ENCODE results near the gene NEMP1.
A peak's percentile ranks its signal among the peaks of the same experiment; 100 is the strongest.

NEMP1 gene

DNA sequence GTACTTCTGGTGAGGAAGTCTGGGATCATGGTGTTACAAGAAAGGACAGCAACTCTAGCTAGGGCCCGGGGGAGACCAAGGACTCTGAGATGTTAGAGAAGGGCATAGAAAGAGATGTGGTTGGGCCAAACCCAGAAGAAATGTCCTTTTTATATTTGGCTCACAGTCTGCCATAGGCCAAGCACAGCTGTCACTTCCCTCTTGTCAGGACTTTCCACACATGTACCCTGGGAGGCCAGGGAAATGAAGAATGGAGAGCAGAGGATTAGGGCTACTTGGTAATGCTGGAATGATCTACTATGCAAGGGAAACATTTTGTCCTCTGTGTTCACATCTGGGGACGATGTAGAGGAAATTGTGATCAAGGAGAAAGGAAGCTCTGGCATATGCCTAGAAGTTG lies 37.8 kb downstream of the NEMP1 start:
- Histone ChIP-seq H3K4me3 (ENCODE audit: control insufficient read depth in 1 of 7, extremely low read depth in 1 of 7, insufficient read depth in 4 of 7, low read depth in 2 of 7, low read length in 6 of 7) (no peak overlapping the region), H3K27me3 (replicated peaks in 2 of 5; ENCODE audit: control insufficient read depth in 4 of 5, insufficient read depth in 5 of 5, low read length in 4 of 5) (no peaks in the 10 kb centered on the region), H3K4me1 (ENCODE audit: control extremely low read depth in 1 of 4, control insufficient read depth in 4 of 4, insufficient read depth in 4 of 4, low read length in 3 of 4) (peaks cover 0 to 8% (median 0%) of the 10 kb centered on the region in 4 experiments), H3K36me3 (ENCODE audit: control insufficient read depth in 4 of 4, insufficient read depth in 4 of 4, low read length in 3 of 4) (no peaks in the 10 kb centered on the region), H3K27ac (ENCODE audit: insufficient read depth in 1 of 2, low read depth in 1 of 2, low read length in 2 of 2, poor library complexity in 1 of 2, severe bottlenecking in 2 of 2) (no peak overlapping the region), H3K9me3 (ENCODE audit: control extremely low read depth in 1 of 5, control insufficient read depth in 4 of 5, insufficient read depth in 2 of 5, low read depth in 1 of 5, low read length in 4 of 5) (no peaks in the 10 kb centered on the region)
- CTCF ChIA-PET: interaction anchor here (1.1 to 8.3 kb wide), 6 partner anchors 9 to 83 kb away, joined by 3 to 56 read pairs (median 6); partner anchors contain the start of gene MYO1A
- POLR2A ChIA-PET: interaction anchor here (1.0 kb wide), 1 partner anchor 19 kb away, joined by 4 read pairs; no protein-coding TSS in a partner anchor
- WGBS (ENCODE audit: insufficient coverage): 33% methylated on average over 2 of the region's 2 CpGs
- no peak for DNase-seq

- H3K4me3 ChIP-seq (ENCODE audit: control insufficient read depth in 1 of 7, extremely low read depth in 1 of 7, insufficient read depth in 4 of 7, low read depth in 2 of 7, low read length in 6 of 7): no peak overlapping the region
- ChIA-PET CTCF (interaction anchor here (1.2 to 8.3 kb wide), 5 partner anchors 10 to 37 kb away, joined by 3 to 56 read pairs (median 7); partner anchors contain the start of gene MYO1A), POLR2A (interaction anchor here (1.0 kb wide), 1 partner anchor 19 kb away, joined by 4 read pairs; no protein-coding TSS in a partner anchor)
- H3K9me3 ChIP-seq (ENCODE audit: control extremely low read depth in 1 of 5, control insufficient read depth in 4 of 5, insufficient read depth in 2 of 5, low read depth in 1 of 5, low read length in 4 of 5): no peaks in the 10 kb centered on the region
- 100% methylated on average over 1 of the region's 4 CpGs for WGBS (ENCODE audit: insufficient coverage)
- H3K36me3 ChIP-seq (ENCODE audit: control insufficient read depth in 4 of 4, insufficient read depth in 4 of 4, low read length in 3 of 4): no peaks in the 10 kb centered on the region
- no peaks in the 10 kb centered on the region for H3K27me3 ChIP-seq (replicated peaks in 2 of 5; ENCODE audit: control insufficient read depth in 4 of 5, insufficient read depth in 5 of 5, low read length in 4 of 5)
- H3K4me1 ChIP-seq (ENCODE audit: control extremely low read depth in 1 of 4, control insufficient read depth in 4 of 4, insufficient read depth in 4 of 4, low read length in 3 of 4): peaks cover 0 to 8% (median 0%) of the 10 kb centered on the region in 4 experiments
- no peak for DNase-seq
- H3K27ac ChIP-seq (ENCODE audit: insufficient read depth in 1 of 2, low read depth in 1 of 2, low read length in 2 of 2, poor library complexity in 1 of 2, severe bottlenecking in 2 of 2): no peak overlapping the region
These were observed 38.4 kb downstream of the NEMP1 start for GRCh38 chr12:57040211-57040610.

DNA sequence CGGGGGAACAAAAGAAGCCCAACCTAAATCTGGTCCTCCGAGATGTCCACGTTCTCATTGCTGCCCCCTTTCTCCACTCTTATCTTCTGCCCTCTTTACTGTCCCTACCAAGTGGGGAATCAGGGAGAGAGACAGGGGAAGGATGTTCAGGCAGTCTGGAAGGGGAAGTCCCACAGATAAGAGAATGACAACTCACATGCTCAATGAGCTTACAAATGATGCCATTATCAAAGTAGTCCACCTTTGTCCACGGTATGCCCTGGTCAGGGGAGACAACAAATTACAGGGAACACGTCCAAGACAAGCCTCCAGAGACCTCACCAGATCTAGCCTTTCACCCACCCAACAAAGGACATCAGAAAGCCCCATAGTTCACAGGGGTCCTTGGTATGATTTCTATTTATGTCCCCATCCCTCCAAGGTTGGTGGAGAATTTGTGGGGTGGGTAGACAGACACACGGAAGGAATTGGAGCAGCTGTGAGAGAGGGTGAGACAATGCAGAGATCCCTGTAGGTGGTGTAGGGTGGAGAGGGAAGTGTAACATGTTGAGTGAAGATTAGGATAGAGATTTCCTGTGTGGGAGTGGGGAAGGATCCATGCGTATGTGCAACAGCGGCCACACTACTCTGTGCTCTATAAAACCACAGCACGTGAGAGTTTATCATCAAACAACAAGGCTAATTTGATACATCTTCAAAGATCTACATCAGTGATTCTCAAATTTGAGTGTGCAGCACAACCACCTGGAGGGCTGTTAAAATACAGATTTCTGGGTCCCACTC lies 39.4 kb downstream of the NEMP1 start:
- DNase-seq: peak in 2 of 3 donors; percentile 31 to 49
- CTCF ChIA-PET: interaction anchor here (0.6 to 8.3 kb wide), 6 partner anchors 21 to 36 kb away, joined by 3 to 56 read pairs (median 4); no protein-coding TSS in a partner anchor
- no peak overlapping the region for H3K4me3 ChIP-seq (ENCODE audit: control insufficient read depth in 1 of 7, extremely low read depth in 1 of 7, insufficient read depth in 4 of 7, low read depth in 2 of 7, low read length in 6 of 7)
- no peaks in the 10 kb centered on the region for H3K9me3 ChIP-seq (ENCODE audit: control extremely low read depth in 1 of 5, control insufficient read depth in 4 of 5, insufficient read depth in 2 of 5, low read depth in 1 of 5, low read length in 4 of 5)
- no peak overlapping the region for H3K27ac ChIP-seq (ENCODE audit: insufficient read depth in 1 of 2, low read depth in 1 of 2, low read length in 2 of 2, poor library complexity in 1 of 2, severe bottlenecking in 2 of 2)
- H3K36me3 ChIP-seq (ENCODE audit: control insufficient read depth in 4 of 4, insufficient read depth in 4 of 4, low read length in 3 of 4): no peaks in the 10 kb centered on the region
- 80% methylated on average over 5 of the region's 9 CpGs for WGBS (ENCODE audit: insufficient coverage)
- H3K4me1 ChIP-seq (ENCODE audit: control extremely low read depth in 1 of 4, control insufficient read depth in 4 of 4, insufficient read depth in 4 of 4, low read length in 3 of 4): peaks cover 0 to 8% (median 0%) of the 10 kb centered on the region in 4 experiments
- no peaks in the 10 kb centered on the region for H3K27me3 ChIP-seq (replicated peaks in 2 of 5; ENCODE audit: control insufficient read depth in 4 of 5, insufficient read depth in 5 of 5, low read length in 4 of 5)
- POLR2A ChIA-PET: no interaction called here

GRCh38 chr12:57037264-57037663 lies 41.3 kb downstream of the NEMP1 start:
- no peak overlapping the region for H3K27ac ChIP-seq (ENCODE audit: insufficient read depth in 1 of 2, low read depth in 1 of 2, low read length in 2 of 2, poor library complexity in 1 of 2, severe bottlenecking in 2 of 2)
- CTCF ChIA-PET: interaction anchor here (0.8 to 8.3 kb wide), 5 partner anchors 11 to 197 kb away, joined by 3 to 56 read pairs (median 5); partner anchors contain the start of gene MYO1A
- POLR2A ChIA-PET: no interaction called here
- no peaks in the 10 kb centered on the region for H3K27me3 ChIP-seq (replicated peaks in 2 of 5; ENCODE audit: control insufficient read depth in 4 of 5, insufficient read depth in 5 of 5, low read length in 4 of 5)
- peaks cover 0 to 8% (median 0%) of the 10 kb centered on the region in 4 experiments for H3K4me1 ChIP-seq (ENCODE audit: control extremely low read depth in 1 of 4, control insufficient read depth in 4 of 4, insufficient read depth in 4 of 4, low read length in 3 of 4)
- no peaks in the 10 kb centered on the region for H3K36me3 ChIP-seq (ENCODE audit: control insufficient read depth in 4 of 4, insufficient read depth in 4 of 4, low read length in 3 of 4)
- DNase-seq: no peak
- no peak overlapping the region for H3K4me3 ChIP-seq (ENCODE audit: control insufficient read depth in 1 of 7, extremely low read depth in 1 of 7, insufficient read depth in 4 of 7, low read depth in 2 of 7, low read length in 6 of 7)
- WGBS (ENCODE audit: insufficient coverage): 100% methylated on average over 3 of the region's 3 CpGs
- H3K9me3 ChIP-seq (ENCODE audit: control extremely low read depth in 1 of 5, control insufficient read depth in 4 of 5, insufficient read depth in 2 of 5, low read depth in 1 of 5, low read length in 4 of 5): no peaks in the 10 kb centered on the region

DNA sequence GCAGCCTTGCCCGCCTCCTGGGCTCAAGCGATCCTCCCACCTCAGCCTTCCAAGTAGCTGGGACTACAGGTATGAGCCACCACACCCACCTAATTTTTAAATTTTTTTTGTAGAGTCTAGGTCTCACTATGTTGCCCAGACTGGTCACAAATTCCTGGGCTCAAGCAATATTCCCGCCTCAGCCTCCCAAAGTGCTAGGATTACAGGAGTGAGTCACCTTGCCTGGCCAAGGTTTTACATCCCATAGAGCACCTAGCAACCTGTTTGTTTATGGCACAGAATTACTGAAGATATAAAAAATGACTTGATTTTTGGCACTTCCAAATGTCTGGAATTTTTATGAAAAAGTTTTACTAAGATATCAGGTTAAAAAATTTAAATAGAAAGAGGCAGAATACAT lies 45.2 kb downstream of the NEMP1 start:
- Histone ChIP-seq H3K9me3 (ENCODE audit: control extremely low read depth in 1 of 5, control insufficient read depth in 4 of 5, insufficient read depth in 2 of 5, low read depth in 1 of 5, low read length in 4 of 5) (no peaks in the 10 kb centered on the region), H3K4me1 (ENCODE audit: control extremely low read depth in 1 of 4, control insufficient read depth in 4 of 4, insufficient read depth in 4 of 4, low read length in 3 of 4) (peaks cover 5 to 16% (median 15%) of the 10 kb centered on the region in 4 experiments), H3K36me3 (ENCODE audit: control insufficient read depth in 4 of 4, insufficient read depth in 4 of 4, low read length in 3 of 4) (no peaks in the 10 kb centered on the region), H3K27ac (ENCODE audit: insufficient read depth in 1 of 2, low read depth in 1 of 2, low read length in 2 of 2, poor library complexity in 1 of 2, severe bottlenecking in 2 of 2) (no peak overlapping the region), H3K27me3 (replicated peaks in 2 of 5; ENCODE audit: control insufficient read depth in 4 of 5, insufficient read depth in 5 of 5, low read length in 4 of 5) (no peaks in the 10 kb centered on the region), H3K4me3 (ENCODE audit: control insufficient read depth in 1 of 7, extremely low read depth in 1 of 7, insufficient read depth in 4 of 7, low read depth in 2 of 7, low read length in 6 of 7) (no peak overlapping the region)
- ChIA-PET POLR2A (no interaction called here), CTCF (interaction anchor here (1.0 to 2.1 kb wide), 7 partner anchors 10 to 139 kb away, joined by 3 to 8 read pairs (median 6); no protein-coding TSS in a partner anchor)
- DNase-seq: no peak
- 100% methylated on average over 2 of the region's 3 CpGs for WGBS (ENCODE audit: insufficient coverage)

- H3K36me3 ChIP-seq (ENCODE audit: control insufficient read depth in 4 of 4, insufficient read depth in 4 of 4, low read length in 3 of 4): no peaks in the 10 kb centered on the region
- H3K4me3 ChIP-seq (ENCODE audit: control insufficient read depth in 1 of 7, extremely low read depth in 1 of 7, insufficient read depth in 4 of 7, low read depth in 2 of 7, low read length in 6 of 7): no peak overlapping the region
- no peak for DNase-seq
- peaks cover 8 to 29% (median 27%) of the 10 kb centered on the region in 4 experiments for H3K4me1 ChIP-seq (ENCODE audit: control extremely low read depth in 1 of 4, control insufficient read depth in 4 of 4, insufficient read depth in 4 of 4, low read length in 3 of 4)
- H3K9me3 ChIP-seq (ENCODE audit: control extremely low read depth in 1 of 5, control insufficient read depth in 4 of 5, insufficient read depth in 2 of 5, low read depth in 1 of 5, low read length in 4 of 5): no peaks in the 10 kb centered on the region
- ChIA-PET POLR2A (interaction anchor here (0.9 to 1.2 kb wide), 2 partner anchors 12 to 16 kb away, joined by 3 read pairs; partner anchors contain the start of gene TAC3), CTCF (interaction anchor here (0.9 to 2.3 kb wide), 11 partner anchors 12 to 37 kb away, joined by 3 to 9 read pairs (median 5); partner anchors contain the start of gene TAC3)
- H3K27ac ChIP-seq (ENCODE audit: insufficient read depth in 1 of 2, low read depth in 1 of 2, low read length in 2 of 2, poor library complexity in 1 of 2, severe bottlenecking in 2 of 2): no peak overlapping the region
- no peaks in the 10 kb centered on the region for H3K27me3 ChIP-seq (replicated peaks in 2 of 5; ENCODE audit: control insufficient read depth in 4 of 5, insufficient read depth in 5 of 5, low read length in 4 of 5)
- 99% methylated on average over 7 of the region's 7 CpGs for WGBS (ENCODE audit: insufficient coverage)
These were observed 46.8 kb downstream of the NEMP1 start for GRCh38 chr12:57031789-57032188.
